GM18508 (cell line): ENCODE data around the gene GNB2.
"Not testable (repeated sequence)": the region's sequence is repeated elsewhere in the genome, so short reads cannot be mapped to it uniquely, and the experiment has no call there.

Source experiments
- ATAC-seq: cut with Tn5 transposase; IDR thresholded peaks from one replicate; pipeline ENCODE4 v1.9.1; 2021; ENCODE audit warnings: moderate number of reproducible peaks; ENCODE audit not compliant: insufficient read depth, unreplicated experiment

GNB2 gene

GRCh38 chr7:100692578-100692961 lies 19.0 kb downstream of the GNB2 start:
- ATAC-seq: no peak

- ATAC-seq: no peak
Measured at GRCh38 chr7:100693312-100694097, 20.0 kb downstream of the GNB2 start.

GRCh38 chr7:100694098-100694745 lies 20.7 kb downstream of the GNB2 start, which contains the start of gene GIGYF1:
Gene GIGYF1, minus strand, starts transcription at chr7:100694250. Its CDS starts 6,012 bp downstream, at chr7:100688238.
- no peak for ATAC-seq

- ATAC-seq: no peak
Measured at GRCh38 chr7:100696123-100696521, 22.6 kb downstream of the GNB2 start.

GRCh38 chr7:100699018-100699417 lies 25.5 kb downstream of the GNB2 start:
- no peak for ATAC-seq

GRCh38 chr7:100701089-100701488 lies 27.5 kb downstream of the GNB2 start:
- not testable (repeated sequence) for ATAC-seq

- ATAC-seq: peak; percentile 43
Measured at GRCh38 chr7:100705320-100705752, 31.8 kb downstream of the GNB2 start.

- ATAC-seq: peak; percentile 47
Measured at GRCh38 chr7:100705753-100706671, 32.5 kb downstream of the GNB2 start, which contains the start of gene POP7. Gene POP7, plus strand, starts transcription at chr7:100706121. Its CDS starts 710 bp downstream, at chr7:100706831.

- ATAC-seq: no peak
Measured at GRCh38 chr7:100706672-100707311, 33.3 kb downstream of the GNB2 start.

- no peak for ATAC-seq
Measured at GRCh38 chr7:100708395-100708794, 34.9 kb downstream of the GNB2 start.

GRCh38 chr7:100710452-100710851 lies 36.9 kb downstream of the GNB2 start:
- ATAC-seq: no peak

GRCh38 chr7:100711369-100711768 lies 37.8 kb downstream of the GNB2 start:
- ATAC-seq: no peak

GRCh38 chr7:100714725-100715124 lies 41.2 kb downstream of the GNB2 start:
- ATAC-seq: no peak

GRCh38 chr7:100717073-100717472 lies 43.5 kb downstream of the GNB2 start:
- ATAC-seq: not testable (repeated sequence)

- ATAC-seq: no peak
Measured at GRCh38 chr7:100719523-100720278, 46.2 kb downstream of the GNB2 start.

GRCh38 chr7:100720279-100720670 lies 46.7 kb downstream of the GNB2 start, which contains the start of gene EPO:
Gene EPO, plus strand, starts transcription at chr7:100720468. Its CDS starts 513 bp downstream, at chr7:100720981.
- no peak for ATAC-seq

- no peak for ATAC-seq
Measured at GRCh38 chr7:100720671-100721504, 47.3 kb downstream of the GNB2 start.

- ATAC-seq: no peak
Measured at GRCh38 chr7:100721505-100721812, 47.9 kb downstream of the GNB2 start.
